Smooth muscle cell (in vitro differentiated cells): ENCODE measurements around the gene KCNC1. TPM values are rescaled to one million over a fixed set of nuclear protein-coding genes. Genes with fewer than 3 reads are reported as not detected.
A peak's percentile ranks its signal among the peaks of the same experiment; 100 is the strongest.

ENCODE experiments used
- DNase-seq: peaks from one replicate; lab custom pipeline; 2025; ENCODE audit not compliant: unreplicated experiment; lab: John Stamatoyannopoulos, UW
- H2AFZ ChIP-seq: fragments of 200-600 bp; sonication (generic); 2 replicates; pipeline ENCODE4 v1.6.0; 2016; ENCODE audit warnings: antibody characterized with exemption, low read depth, mild to moderate bottlenecking
- H3F3A ChIP-seq: fragments of 200-600 bp; sonication (generic); 2 replicates; pipeline ENCODE4 v1.6.0; 2017; ENCODE audit warnings: antibody characterized with exemption, low read depth
- H3K27ac ChIP-seq: fragments of 200-600 bp; sonication (generic); 2 replicates; pipeline ENCODE4 v1.5.1; 2016; ENCODE audit warnings: low read depth, mild to moderate bottlenecking
- H3K27me3 ChIP-seq: fragments of 200-600 bp; sonication (generic); 2 replicates; pipeline ENCODE4 v1.6.1; 2016; ENCODE audit warnings: low read depth, mild to moderate bottlenecking
- H3K36me3 ChIP-seq: fragments of 200-600 bp; sonication (generic); 2 replicates; pipeline ENCODE4 v1.5.1; 2016; ENCODE audit warnings: low read depth
- H3K4me1 ChIP-seq: fragments of 200-600 bp; sonication (generic); 2 replicates; pipeline ENCODE4 v1.5.1; 2016; ENCODE audit warnings: low read depth
- H3K4me2 ChIP-seq: fragments of 200-600 bp; sonication (generic); 2 replicates; pipeline ENCODE4 v1.6.0; 2016; ENCODE audit warnings: mild to moderate bottlenecking
- H3K4me3 ChIP-seq: fragments of 200-600 bp; sonication (generic); 2 replicates; pipeline ENCODE4 v1.5.1; 2016; ENCODE audit warnings: mild to moderate bottlenecking
- H3K79me2 ChIP-seq: fragments of 200-600 bp; sonication (generic); 2 replicates; pipeline ENCODE4 v1.6.0; 2016; ENCODE audit warnings: low read depth, mild to moderate bottlenecking
- H3K9ac ChIP-seq: fragments of 200-600 bp; sonication (generic); 2 replicates; pipeline ENCODE4 v1.6.0; 2016; ENCODE audit warnings: low read depth
- H3K9me3 ChIP-seq: fragments of 200-600 bp; sonication (generic); replicated peaks from 2 replicates; pipeline ENCODE4 v1.5.1; 2016; ENCODE audit warnings: low read depth
- H4K20me1 ChIP-seq: fragments of 200-600 bp; sonication (generic); 2 replicates; pipeline ENCODE4 v1.6.0; 2016; ENCODE audit warnings: low read depth
- CTCF ChIP-seq: fragments of 200-600 bp; sonication (generic); IDR thresholded peaks from 2 replicates; pipeline ENCODE4 v1.5.1; 2017; ENCODE audit warnings: borderline replicate concordance, mild to moderate bottlenecking, antibody characterized with exemption; ENCODE audit not compliant: insufficient read depth, poor library complexity, severe bottlenecking
- WGBS: methylation state at CpG from one replicate; pipeline ENCODE4 v1.1.7; 2016; ENCODE audit warnings: low lambda C conversion rate; 5-methylcytosine and 5-hydroxymethylcytosine counted together
- polyA plus RNA-seq: library from polyadenylated mRNA; unstranded; fragments of >200 nt; fragmentation: Nextera tagmentation; extraction: Ambion mirVana; gene quantifications from 2 replicates; pipeline ENCODE4 v1.2.1, GENCODE V29; 2016
- total RNA-seq: library from RNA; depleted of rRNA; stranded (reverse); fragments of >200 nt; gene quantifications from 2 replicates; pipeline ENCODE4 v1.2.3, GENCODE V29; 2014

Gene KCNC1
- total and polyA plus RNA-seq, 2 experiments from 2014 or later, result not detected

GRCh38 chr11:17722000-17722643 lies 12.5 kb upstream of the KCNC1 start:
- H3K27me3 ChIP-seq, result peaks cover 100% of the 10 kb centered on the region
- no peaks in the 10 kb centered on the region for H4K20me1 ChIP-seq
- no peak overlapping the region for H3K27ac ChIP-seq
- H3K4me3 ChIP-seq, result no peak overlapping the region
- no peaks in the 10 kb centered on the region for H3K9me3 ChIP-seq
- no peaks in the 10 kb centered on the region for H3F3A ChIP-seq
- no peaks in the 10 kb centered on the region for H3K79me2 ChIP-seq
- no peaks in the 10 kb centered on the region for H3K36me3 ChIP-seq
- no peak for DNase-seq
- TF ChIP-seq CTCF, result peak; percentile 26
- no peak overlapping the region for H3K9ac ChIP-seq
- H3K4me1 ChIP-seq, result no peaks in the 10 kb centered on the region
- WGBS, result 18% methylated on average over 25 of the region's 25 CpGs
- H3K4me2 ChIP-seq, result no peak overlapping the region
- no peak overlapping the region for H2AFZ ChIP-seq

DNA sequence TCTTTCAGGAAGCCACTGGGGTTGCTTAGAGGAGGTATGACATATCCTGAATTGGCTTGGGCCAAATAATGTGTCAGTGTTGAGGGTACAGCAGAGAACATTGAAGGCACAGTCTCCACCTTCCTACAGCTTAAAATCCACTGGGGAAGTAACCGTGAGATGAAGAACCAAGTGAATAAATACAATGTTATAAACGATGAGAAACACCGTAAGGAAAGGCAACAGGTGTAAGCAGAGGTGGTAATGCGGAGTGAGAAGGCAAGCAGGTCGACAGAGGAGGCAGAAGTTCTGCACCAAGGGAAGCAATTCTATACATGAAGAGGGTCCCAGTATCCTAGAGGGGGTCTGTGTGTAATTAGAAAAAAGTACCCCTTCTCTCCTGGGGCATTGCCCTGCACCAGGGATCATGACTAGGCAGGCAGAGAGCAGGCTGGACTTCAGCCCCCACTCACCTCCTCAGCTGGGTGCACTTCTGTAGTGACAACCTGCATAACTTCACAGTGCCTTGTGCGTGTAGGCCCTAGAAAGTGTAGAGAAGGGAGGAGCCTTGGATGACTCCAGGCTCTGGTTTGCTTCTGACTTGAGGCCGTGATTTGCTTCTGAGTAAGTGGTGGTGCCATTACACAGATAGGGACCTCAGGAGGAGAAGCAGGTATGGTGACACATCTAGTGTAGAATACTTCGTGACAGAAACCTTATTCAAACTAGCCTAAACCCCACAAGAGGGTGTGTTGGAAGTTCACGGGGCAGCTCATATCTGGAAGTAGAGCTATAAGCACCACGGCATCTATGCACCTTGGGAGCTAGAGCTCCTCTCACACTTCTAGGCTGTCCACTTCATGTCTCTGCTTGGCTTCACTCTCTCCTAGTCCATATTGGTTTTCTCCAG lies 10.3 kb upstream of the KCNC1 start:
- no peaks in the 10 kb centered on the region for H3K9me3 ChIP-seq
- no peak for TF ChIP-seq CTCF
- H3K4me3 ChIP-seq, result no peak overlapping the region
- H3K9ac ChIP-seq, result no peak overlapping the region
- H3K4me2 ChIP-seq, result no peak overlapping the region
- H4K20me1 ChIP-seq, result no peaks in the 10 kb centered on the region
- DNase-seq, result no peak
- H3K4me1 ChIP-seq, result no peaks in the 10 kb centered on the region
- no peak overlapping the region for H2AFZ ChIP-seq
- no peaks in the 10 kb centered on the region for H3K36me3 ChIP-seq
- peaks cover 97% of the 10 kb centered on the region for H3K27me3 ChIP-seq
- no peaks in the 10 kb centered on the region for H3K79me2 ChIP-seq
- WGBS, result 71% methylated on average over 10 of the region's 10 CpGs
- no peaks in the 10 kb centered on the region for H3F3A ChIP-seq
- no peak overlapping the region for H3K27ac ChIP-seq

DNA sequence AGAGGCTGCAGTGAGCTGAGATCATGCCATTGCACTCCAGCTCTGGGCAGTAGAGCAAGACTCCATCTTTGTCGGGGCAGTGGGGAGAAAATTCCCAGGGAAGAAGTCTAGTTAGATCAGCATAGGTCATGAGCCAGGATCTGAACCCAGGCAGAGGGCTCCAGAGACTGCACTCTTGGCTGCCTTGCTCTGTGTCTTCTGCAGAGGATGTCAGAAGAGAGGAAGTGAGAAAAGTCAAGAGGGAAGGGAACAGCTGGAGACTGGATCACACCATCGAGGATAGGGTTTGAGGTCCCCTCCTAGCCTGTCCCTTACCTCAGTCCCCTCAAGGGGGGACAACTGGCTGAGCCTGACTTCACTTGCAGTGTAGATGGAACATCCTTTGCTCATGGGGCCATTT lies 9.4 kb upstream of the KCNC1 start:
- Histone ChIP-seq H3K27me3 (peaks cover 88% of the 10 kb centered on the region), H3K4me1 (no peaks in the 10 kb centered on the region), H3K36me3 (no peaks in the 10 kb centered on the region), H3K9me3 (no peaks in the 10 kb centered on the region), H3K4me3 (no peak overlapping the region), H2AFZ (no peak overlapping the region), H3K4me2 (no peak overlapping the region), H3K9ac (no peak overlapping the region), H3F3A (no peaks in the 10 kb centered on the region), H3K79me2 (no peaks in the 10 kb centered on the region), H4K20me1 (no peaks in the 10 kb centered on the region), H3K27ac (no peak overlapping the region)
- TF ChIP-seq CTCF, result no peak
- WGBS, result 80% methylated on average over 2 of the region's 2 CpGs
- no peak for DNase-seq

- Histone ChIP-seq H3K27ac (no peak overlapping the region), H4K20me1 (no peaks in the 10 kb centered on the region), H3K9me3 (no peaks in the 10 kb centered on the region), H3K4me1 (peaks cover 4% of the 10 kb centered on the region), H3K4me2 (no peak overlapping the region), H3K4me3 (no peak overlapping the region), H3F3A (no peaks in the 10 kb centered on the region), H3K36me3 (no peaks in the 10 kb centered on the region), H3K9ac (no peak overlapping the region), H3K27me3 (peaks cover 71% of the 10 kb centered on the region), H3K79me2 (no peaks in the 10 kb centered on the region), H2AFZ (no peak overlapping the region)
- DNase-seq, result no peak
- 91% methylated on average over 2 of the region's 2 CpGs for WGBS
- no peak for TF ChIP-seq CTCF
These were observed 4.4 kb upstream of the KCNC1 start for GRCh38 chr11:17730137-17730536.
